HepG2 (cell line): Measurements from ENCODE around the gene AADAT. TPM values are rescaled to one million over a fixed set of nuclear protein-coding genes. Genes with fewer than 3 reads are reported as not detected.

ENCODE experiments used
- BCLAF1 ChIP-seq: fragments of 450-650 bp; IDR thresholded peaks from 2 replicates; pipeline ENCODE4 v1.6.1; 2017; ENCODE audit warnings: mild to moderate bottlenecking
- FLYWCH1 ChIP-seq: sonication (generic); formaldehyde crosslinking; IDR thresholded peaks from 2 replicates; pipeline ENCODE4 v1.8.1; 2023; ENCODE audit warnings: mild to moderate bottlenecking, missing genetic modification reagents
- IRF9 ChIP-seq: sonication (generic); formaldehyde crosslinking; IDR thresholded peaks from 2 replicates; pipeline ENCODE4 v1.8.0; 2022; ENCODE audit warnings: missing genetic modification reagents, mild to moderate bottlenecking, borderline replicate concordance
- ISX ChIP-seq: sonication (generic); formaldehyde crosslinking; conservative IDR thresholded peaks from 2 replicates; pipeline ENCODE4 v1.5.0; 2020; ENCODE audit warnings: missing genetic modification reagents
- PAX8 ChIP-seq: sonication (generic); formaldehyde crosslinking; IDR thresholded peaks from 2 replicates; pipeline ENCODE4 v1.8.0; 2022; ENCODE audit warnings: mild to moderate bottlenecking, missing genetic modification reagents, borderline replicate concordance
- RBM22 ChIP-seq: fragments of 200-400 bp; formaldehyde crosslinking; optimal IDR thresholded peaks from 2 replicates; pipeline ENCODE3; 2017; ENCODE audit warnings: mild to moderate bottlenecking, low read length, moderate library complexity
- RCOR2 ChIP-seq: IDR thresholded peaks from 2 replicates; pipeline ENCODE4 v1.6.1; 2016; ENCODE audit warnings: missing biosample characterization, missing genetic modification reagents
- STAT6 ChIP-seq: sonication (generic); formaldehyde crosslinking; IDR thresholded peaks from 2 replicates; pipeline ENCODE4 v1.4.0; 2020; ENCODE audit warnings: missing genetic modification reagents, mild to moderate bottlenecking, borderline replicate concordance
- THRA ChIP-seq: sonication (generic); formaldehyde crosslinking; IDR thresholded peaks from 2 replicates; pipeline ENCODE4 v1.4.0; 2020; ENCODE audit warnings: missing genetic modification reagents, borderline replicate concordance
- ZBTB46 ChIP-seq: sonication (generic); formaldehyde crosslinking; IDR thresholded peaks from 2 replicates; pipeline ENCODE4 v1.4.0; 2020; ENCODE audit warnings: mild to moderate bottlenecking, missing genetic modification reagents, borderline replicate concordance
- ZFY ChIP-seq: sonication (generic); formaldehyde crosslinking; IDR thresholded peaks from 2 replicates; pipeline ENCODE4 v1.4.0; 2020; ENCODE audit warnings: missing genetic modification reagents
- ZIK1 ChIP-seq: sonication (generic); formaldehyde crosslinking; IDR thresholded peaks from 2 replicates; pipeline ENCODE4 v1.5.0; 2020; ENCODE audit warnings: mild to moderate bottlenecking, low read depth, missing genetic modification reagents, borderline replicate concordance
- ZNF10 ChIP-seq: sonication (generic); formaldehyde crosslinking; IDR thresholded peaks from 2 replicates; pipeline ENCODE4 v1.4.0; 2020; ENCODE audit warnings: mild to moderate bottlenecking, low read depth, missing genetic modification reagents, borderline replicate concordance
- ZNF12 ChIP-seq: sonication (generic); formaldehyde crosslinking; IDR thresholded peaks from 2 replicates; pipeline ENCODE4 v1.5.0; 2020; ENCODE audit warnings: missing genetic modification reagents
- ZNF260 ChIP-seq: sonication (generic); formaldehyde crosslinking; IDR thresholded peaks from 2 replicates; pipeline ENCODE4 v1.4.0; 2020; ENCODE audit warnings: missing genetic modification reagents, low read depth, mild to moderate bottlenecking, borderline replicate concordance
- ZNF567 ChIP-seq: sonication (generic); formaldehyde crosslinking; IDR thresholded peaks from 2 replicates; pipeline ENCODE4 v1.8.1; 2023; ENCODE audit warnings: mild to moderate bottlenecking, missing genetic modification reagents, borderline replicate concordance
- ZNF569 ChIP-seq: sonication (generic); formaldehyde crosslinking; IDR thresholded peaks from 2 replicates; pipeline ENCODE4 v1.5.0; 2020; ENCODE audit warnings: mild to moderate bottlenecking, missing genetic modification reagents, moderate library complexity, borderline replicate concordance
- ZNF589 ChIP-seq: sonication (generic); formaldehyde crosslinking; conservative IDR thresholded peaks from 2 replicates; pipeline ENCODE4 v1.8.0; 2022; ENCODE audit warnings: mild to moderate bottlenecking, moderate library complexity, missing genetic modification reagents
- polyA plus RNA-seq, 8 experiments: library from polyadenylated mRNA; depleted of rRNA in 3 of 8; stranded (reverse) in 7 of 8; unstranded in 1 of 8; fragments of >200 nt; fragmentation: Illumina TruSeq in 4 of 8; extraction: Trizol in 4 of 8; gene quantifications; 2 replicates each; pipeline versions ENCODE4 v1.2.1 to v1.2.3, GENCODE V29; 2011 to 2016; ENCODE audit warnings: low read depth in 4 of 8, missing spikeins in 1 of 8, mixed read lengths in 1 of 8; ENCODE audit not compliant: insufficient read depth in 1 of 8
- total RNA-seq, 5 experiments: library from RNA; depleted of rRNA; stranded (reverse); fragments of >200 nt; fragmentation: Illumina TruSeq; extraction: Trizol; gene quantifications; 2 replicates each; pipeline ENCODE4 v1.2.3, GENCODE V29; 2016; ENCODE audit warnings: low read depth in 1 of 5

The AADAT gene
- total and polyA plus RNA-seq, 2 of the 13 experiments (the other 11 are each of a cell fraction or from before 2014, with no cell fraction given) = 6.1 to 9.1 TPM

- TF ChIP-seq STAT6 (CRISPR knock-in tag) = no peak
- TF ChIP-seq FLYWCH1 = no peak
- no peak for TF ChIP-seq ZBTB46 (CRISPR knock-in tag)
- no peak for TF ChIP-seq BCLAF1
- TF ChIP-seq ZNF260 (CRISPR knock-in tag) = no peak
- 0 out of 2 replicates have a peak, but pooled peaks have one; percentile 56 for TF ChIP-seq IRF9 (CRISPR knock-in tag)
- TF ChIP-seq ZIK1 (CRISPR knock-in tag) = no peak; the same call in 1 of the 2 replicates
- no peak for TF ChIP-seq ZNF10
- no peak for TF ChIP-seq ZNF567 (CRISPR knock-in tag)
- TF ChIP-seq ZNF12 = peak; percentile 62
- no peak for TF ChIP-seq RBM22
- no peak for TF ChIP-seq ISX (CRISPR knock-in tag)
- peak; percentile 92 for TF ChIP-seq ZFY
- TF ChIP-seq ZNF569 (CRISPR knock-in tag) = no peak
- TF ChIP-seq THRA = peak; percentile 38; the same call in 1 of the 2 replicates
- 0 out of 2 replicates have a peak, but pooled peaks have one; percentile 25 for TF ChIP-seq ZNF589 (CRISPR knock-in tag)
- TF ChIP-seq PAX8 (CRISPR knock-in tag) = peak; percentile 75; the same call in 1 of the 2 replicates
- TF ChIP-seq RCOR2 (CRISPR knock-in tag) = no peak
These were observed at the start of gene AADAT (continued) for GRCh38 chr4:170089668-170090351.
